Liver (tissue), 3 donors: ENCODE results near the gene FGF14.

Source experiments
- CTCF ChIP-seq: fragments of 150-350 bp; IDR thresholded peaks from 2 replicates; pipeline ENCODE4 v1.5.1; 2017; ENCODE audit warnings: improper control_type of control experiment, low read depth, low read length; ENCODE audit not compliant: missing input control
- GABPA ChIP-seq, 2 donors: IDR thresholded peaks in 1 of 2; conservative IDR thresholded peaks in 1 of 2; 2 replicates each; pipeline ENCODE4 v1.6.1; 2016; ENCODE audit warnings: antibody characterized with exemption in 2 of 2, mild to moderate bottlenecking in 1 of 2, moderate library complexity in 1 of 2
- MAX ChIP-seq: IDR thresholded peaks from 2 replicates; pipeline ENCODE4 v1.6.1; 2016; ENCODE audit warnings: antibody characterized with exemption
- SP1 ChIP-seq: IDR thresholded peaks from 2 replicates; pipeline ENCODE4 v1.6.1; 2018; ENCODE audit warnings: antibody characterized with exemption, mild to moderate bottlenecking
- TAF1 ChIP-seq: conservative IDR thresholded peaks from 2 replicates; pipeline ENCODE4 v1.6.1; 2016; ENCODE audit warnings: antibody characterized with exemption, mild to moderate bottlenecking
- YY1 ChIP-seq: IDR thresholded peaks from 2 replicates; pipeline ENCODE4 v1.6.1; 2016; ENCODE audit warnings: antibody characterized with exemption, mild to moderate bottlenecking
- TF ChIP-seq, protein P1 (sequence below): IDR thresholded peaks from 2 replicates; pipeline ENCODE4 v1.6.1; 2016; ENCODE audit warnings: antibody characterized with exemption, mild to moderate bottlenecking
- donor health status: healthy.
- donor health status: healthy.

DNA sequence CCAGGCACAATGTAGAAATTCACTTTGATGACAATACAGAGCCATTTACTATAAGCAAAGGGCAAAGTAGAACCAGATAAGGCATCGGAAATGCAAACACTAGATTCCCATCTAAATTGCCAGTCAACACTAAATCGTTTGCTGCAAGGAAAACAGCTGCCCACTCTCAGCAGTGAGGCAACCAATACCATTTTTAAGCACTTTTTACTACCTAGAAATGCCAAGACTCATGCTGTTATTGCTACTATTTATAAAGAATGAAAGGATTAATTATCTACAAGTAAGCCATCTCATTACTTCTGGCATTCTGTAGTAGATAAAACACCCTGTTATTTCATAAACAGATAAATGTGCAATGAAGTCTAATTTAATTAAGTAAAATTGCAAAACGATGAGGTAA, 422.0 kb downstream of the FGF14 start:
- TF ChIP-seq TAF1 (no peak), CTCF (no peak), GABPA (IDR thresholded peaks at IDR 0.05 in 1 of 2, conservative IDR thresholded peaks at IDR 0.05 in 1 of 2) (no peak), YY1 (no peak), SP1 (no peak), MAX (no peak)
- TF ChIP-seq, protein P1, sequence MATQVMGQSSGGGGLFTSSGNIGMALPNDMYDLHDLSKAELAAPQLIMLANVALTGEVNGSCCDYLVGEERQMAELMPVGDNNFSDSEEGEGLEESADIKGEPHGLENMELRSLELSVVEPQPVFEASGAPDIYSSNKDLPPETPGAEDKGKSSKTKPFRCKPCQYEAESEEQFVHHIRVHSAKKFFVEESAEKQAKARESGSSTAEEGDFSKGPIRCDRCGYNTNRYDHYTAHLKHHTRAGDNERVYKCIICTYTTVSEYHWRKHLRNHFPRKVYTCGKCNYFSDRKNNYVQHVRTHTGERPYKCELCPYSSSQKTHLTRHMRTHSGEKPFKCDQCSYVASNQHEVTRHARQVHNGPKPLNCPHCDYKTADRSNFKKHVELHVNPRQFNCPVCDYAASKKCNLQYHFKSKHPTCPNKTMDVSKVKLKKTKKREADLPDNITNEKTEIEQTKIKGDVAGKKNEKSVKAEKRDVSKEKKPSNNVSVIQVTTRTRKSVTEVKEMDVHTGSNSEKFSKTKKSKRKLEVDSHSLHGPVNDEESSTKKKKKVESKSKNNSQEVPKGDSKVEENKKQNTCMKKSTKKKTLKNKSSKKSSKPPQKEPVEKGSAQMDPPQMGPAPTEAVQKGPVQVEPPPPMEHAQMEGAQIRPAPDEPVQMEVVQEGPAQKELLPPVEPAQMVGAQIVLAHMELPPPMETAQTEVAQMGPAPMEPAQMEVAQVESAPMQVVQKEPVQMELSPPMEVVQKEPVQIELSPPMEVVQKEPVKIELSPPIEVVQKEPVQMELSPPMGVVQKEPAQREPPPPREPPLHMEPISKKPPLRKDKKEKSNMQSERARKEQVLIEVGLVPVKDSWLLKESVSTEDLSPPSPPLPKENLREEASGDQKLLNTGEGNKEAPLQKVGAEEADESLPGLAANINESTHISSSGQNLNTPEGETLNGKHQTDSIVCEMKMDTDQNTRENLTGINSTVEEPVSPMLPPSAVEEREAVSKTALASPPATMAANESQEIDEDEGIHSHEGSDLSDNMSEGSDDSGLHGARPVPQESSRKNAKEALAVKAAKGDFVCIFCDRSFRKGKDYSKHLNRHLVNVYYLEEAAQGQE, result no peak
